Smooth muscle cell (in vitro differentiated cells): ENCODE data around the gene C11orf86. TPM values are rescaled to one million over a fixed set of nuclear protein-coding genes. Genes with fewer than 3 reads are reported as not detected.

Experiments
- DNase-seq: peaks from one replicate; lab custom pipeline; 2025; ENCODE audit not compliant: unreplicated experiment; lab: John Stamatoyannopoulos, UW
- H2AFZ ChIP-seq: fragments of 200-600 bp; sonication (generic); 2 replicates; pipeline ENCODE4 v1.6.0; 2016; ENCODE audit warnings: antibody characterized with exemption, low read depth, mild to moderate bottlenecking
- H3F3A ChIP-seq: fragments of 200-600 bp; sonication (generic); 2 replicates; pipeline ENCODE4 v1.6.0; 2017; ENCODE audit warnings: antibody characterized with exemption, low read depth
- H3K27ac ChIP-seq: fragments of 200-600 bp; sonication (generic); 2 replicates; pipeline ENCODE4 v1.5.1; 2016; ENCODE audit warnings: low read depth, mild to moderate bottlenecking
- H3K27me3 ChIP-seq: fragments of 200-600 bp; sonication (generic); 2 replicates; pipeline ENCODE4 v1.6.1; 2016; ENCODE audit warnings: low read depth, mild to moderate bottlenecking
- H3K36me3 ChIP-seq: fragments of 200-600 bp; sonication (generic); 2 replicates; pipeline ENCODE4 v1.5.1; 2016; ENCODE audit warnings: low read depth
- H3K4me1 ChIP-seq: fragments of 200-600 bp; sonication (generic); 2 replicates; pipeline ENCODE4 v1.5.1; 2016; ENCODE audit warnings: low read depth
- H3K4me2 ChIP-seq: fragments of 200-600 bp; sonication (generic); 2 replicates; pipeline ENCODE4 v1.6.0; 2016; ENCODE audit warnings: mild to moderate bottlenecking
- H3K4me3 ChIP-seq: fragments of 200-600 bp; sonication (generic); 2 replicates; pipeline ENCODE4 v1.5.1; 2016; ENCODE audit warnings: mild to moderate bottlenecking
- H3K79me2 ChIP-seq: fragments of 200-600 bp; sonication (generic); 2 replicates; pipeline ENCODE4 v1.6.0; 2016; ENCODE audit warnings: low read depth, mild to moderate bottlenecking
- H3K9ac ChIP-seq: fragments of 200-600 bp; sonication (generic); 2 replicates; pipeline ENCODE4 v1.6.0; 2016; ENCODE audit warnings: low read depth
- H3K9me3 ChIP-seq: fragments of 200-600 bp; sonication (generic); replicated peaks from 2 replicates; pipeline ENCODE4 v1.5.1; 2016; ENCODE audit warnings: low read depth
- H4K20me1 ChIP-seq: fragments of 200-600 bp; sonication (generic); 2 replicates; pipeline ENCODE4 v1.6.0; 2016; ENCODE audit warnings: low read depth
- WGBS: methylation state at CpG from one replicate; pipeline ENCODE4 v1.1.7; 2016; ENCODE audit warnings: low lambda C conversion rate; 5-methylcytosine and 5-hydroxymethylcytosine counted together
- polyA plus RNA-seq: library from polyadenylated mRNA; unstranded; fragments of >200 nt; fragmentation: Nextera tagmentation; extraction: Ambion mirVana; gene quantifications from 2 replicates; pipeline ENCODE4 v1.2.1, GENCODE V29; 2016
- total RNA-seq: library from RNA; depleted of rRNA; stranded (reverse); fragments of >200 nt; gene quantifications from 2 replicates; pipeline ENCODE4 v1.2.3, GENCODE V29; 2014
- TF ChIP-seq, protein P1 (sequence below): fragments of 200-600 bp; sonication (generic); IDR thresholded peaks from 2 replicates; pipeline ENCODE4 v1.5.1; 2017; ENCODE audit warnings: borderline replicate concordance, mild to moderate bottlenecking, antibody characterized with exemption; ENCODE audit not compliant: insufficient read depth, poor library complexity, severe bottlenecking

Gene C11orf86, protein sequence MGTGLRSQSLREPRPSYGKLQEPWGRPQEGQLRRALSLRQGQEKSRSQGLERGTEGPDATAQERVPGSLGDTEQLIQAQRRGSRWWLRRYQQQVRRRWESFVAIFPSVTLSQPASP
- not detected in 2 replicates for total RNA-seq
- polyA plus RNA-seq, result not detected in 2 replicates

DNA sequence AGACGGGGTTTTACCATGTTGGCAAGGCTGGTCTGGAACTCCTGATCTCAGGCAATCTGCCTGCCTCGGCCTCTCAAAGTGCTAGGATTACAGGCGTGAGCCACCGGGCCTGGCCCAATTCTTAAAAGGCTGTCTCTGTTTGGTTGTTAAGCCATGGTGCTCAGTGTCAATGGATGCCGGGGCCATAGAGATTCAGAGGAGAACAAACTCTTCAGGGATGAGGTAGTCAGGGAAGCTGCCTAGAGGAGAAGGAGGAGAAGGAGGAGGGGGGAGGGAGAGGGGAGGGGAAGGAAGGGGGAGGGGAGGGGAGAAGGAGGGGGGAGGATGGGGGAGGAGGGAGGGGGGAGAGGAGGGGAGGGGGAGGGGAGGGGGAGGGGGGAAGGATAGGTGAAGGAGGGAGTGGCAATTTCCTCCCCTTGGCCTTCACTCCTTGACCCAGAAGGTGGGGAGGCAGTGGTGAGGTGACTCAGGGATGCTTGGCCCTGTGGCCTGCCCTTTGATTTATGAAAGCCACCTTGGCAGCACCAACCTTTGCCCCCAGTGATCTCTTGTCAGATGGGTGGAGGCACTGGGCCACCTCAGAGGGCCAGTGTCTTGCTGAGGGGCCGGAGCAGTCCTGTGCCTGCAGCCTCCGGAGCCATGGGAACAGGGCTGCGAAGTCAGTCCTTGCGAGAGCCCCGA lies at the start of gene C11orf86:
TSS of gene C11orf86 (plus strand) at position 581 of the 681 bp plus-strand sequence. CDS start at position 640, 59 bp downstream.
- Histone ChIP-seq H3K79me2 (no peaks in the 10 kb centered on the region), H3K4me1 (no peaks in the 10 kb centered on the region), H3K9me3 (no peaks in the 10 kb centered on the region), H3K36me3 (no peaks in the 10 kb centered on the region), H4K20me1 (no peaks in the 10 kb centered on the region), H3K27me3 (no peaks in the 10 kb centered on the region), H3K9ac (no peak within 1 kb of the TSS), H2AFZ (no peak within 1 kb of the TSS), H3K4me2 (no peak within 1 kb of the TSS), H3K27ac (no peak within 1 kb of the TSS), H3K4me3 (no peak within 1 kb of the TSS), H3F3A (peaks cover 8% of the 10 kb centered on the region)
- DNase-seq, result no peak
- TF ChIP-seq, protein P1, sequence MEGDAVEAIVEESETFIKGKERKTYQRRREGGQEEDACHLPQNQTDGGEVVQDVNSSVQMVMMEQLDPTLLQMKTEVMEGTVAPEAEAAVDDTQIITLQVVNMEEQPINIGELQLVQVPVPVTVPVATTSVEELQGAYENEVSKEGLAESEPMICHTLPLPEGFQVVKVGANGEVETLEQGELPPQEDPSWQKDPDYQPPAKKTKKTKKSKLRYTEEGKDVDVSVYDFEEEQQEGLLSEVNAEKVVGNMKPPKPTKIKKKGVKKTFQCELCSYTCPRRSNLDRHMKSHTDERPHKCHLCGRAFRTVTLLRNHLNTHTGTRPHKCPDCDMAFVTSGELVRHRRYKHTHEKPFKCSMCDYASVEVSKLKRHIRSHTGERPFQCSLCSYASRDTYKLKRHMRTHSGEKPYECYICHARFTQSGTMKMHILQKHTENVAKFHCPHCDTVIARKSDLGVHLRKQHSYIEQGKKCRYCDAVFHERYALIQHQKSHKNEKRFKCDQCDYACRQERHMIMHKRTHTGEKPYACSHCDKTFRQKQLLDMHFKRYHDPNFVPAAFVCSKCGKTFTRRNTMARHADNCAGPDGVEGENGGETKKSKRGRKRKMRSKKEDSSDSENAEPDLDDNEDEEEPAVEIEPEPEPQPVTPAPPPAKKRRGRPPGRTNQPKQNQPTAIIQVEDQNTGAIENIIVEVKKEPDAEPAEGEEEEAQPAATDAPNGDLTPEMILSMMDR, result no peak
- 85% methylated on average over 10 of the region's 10 CpGs for WGBS

DNA sequence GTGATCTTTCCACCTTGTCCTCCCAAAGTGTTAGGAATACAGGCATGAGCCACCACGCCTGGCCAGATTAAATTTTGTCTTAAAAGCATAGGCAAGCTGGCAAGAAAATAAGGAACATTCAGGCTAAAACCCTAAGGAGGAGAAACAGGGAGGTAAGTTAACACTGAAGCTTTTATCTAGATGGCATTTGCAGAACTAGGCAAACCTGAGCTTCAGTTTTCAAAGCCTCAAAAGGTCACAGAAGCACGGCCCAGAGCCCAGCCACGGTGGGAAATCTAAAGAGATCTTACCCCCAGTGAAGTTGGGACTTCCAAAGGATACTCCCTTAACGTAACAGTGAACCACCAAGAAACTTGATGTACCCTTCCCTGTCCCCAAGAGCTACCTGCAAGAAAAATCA lies 45.4 kb upstream of the C11orf86 start:
- H2AFZ ChIP-seq, result no peak overlapping the region
- no peak for DNase-seq
- no peak overlapping the region for H3K4me3 ChIP-seq
- H3K27me3 ChIP-seq, result no peaks in the 10 kb centered on the region
- peaks cover 4% of the 10 kb centered on the region for H4K20me1 ChIP-seq
- no peak overlapping the region for H3K27ac ChIP-seq
- no peaks in the 10 kb centered on the region for H3K36me3 ChIP-seq
- H3K9ac ChIP-seq, result no peak overlapping the region
- 73% methylated on average over 4 of the region's 4 CpGs for WGBS
- no peaks in the 10 kb centered on the region for H3F3A ChIP-seq
- H3K9me3 ChIP-seq, result no peaks in the 10 kb centered on the region
- H3K4me1 ChIP-seq, result no peaks in the 10 kb centered on the region
- H3K4me2 ChIP-seq, result no peak overlapping the region
- no peaks in the 10 kb centered on the region for H3K79me2 ChIP-seq
- TF ChIP-seq, protein P1, result no peak

DNA sequence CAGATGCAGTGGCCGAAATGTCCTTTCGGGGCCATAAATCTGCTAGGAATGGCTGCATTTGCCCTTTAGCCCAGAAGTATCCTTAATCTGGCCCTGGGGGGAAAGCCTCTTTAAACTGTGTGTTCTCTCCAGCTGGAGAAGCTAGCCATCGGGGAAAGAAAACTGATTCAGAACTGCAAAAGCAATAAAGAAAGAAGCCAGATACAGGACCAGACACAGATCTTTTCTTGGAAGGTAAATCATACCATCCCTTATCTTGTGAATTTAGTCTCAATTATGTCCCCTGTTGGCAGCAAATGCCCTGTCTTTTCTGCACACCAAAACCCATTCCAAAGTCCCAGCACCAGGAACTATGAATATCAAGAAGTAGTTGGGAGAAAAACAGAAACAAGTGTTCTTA lies 42.6 kb upstream of the C11orf86 start:
- TF ChIP-seq, protein P1, result no peak
- Histone ChIP-seq H3K27ac (no peak overlapping the region), H4K20me1 (peaks cover 4% of the 10 kb centered on the region), H3K9me3 (no peaks in the 10 kb centered on the region), H3K4me3 (no peak overlapping the region), H3K9ac (no peak overlapping the region), H3K4me2 (no peak overlapping the region), H3F3A (no peaks in the 10 kb centered on the region), H3K36me3 (no peaks in the 10 kb centered on the region), H2AFZ (no peak overlapping the region), H3K27me3 (no peaks in the 10 kb centered on the region), H3K79me2 (no peaks in the 10 kb centered on the region), H3K4me1 (no peaks in the 10 kb centered on the region)
- DNase-seq, result no peak
- 67% methylated on average over 3 of the region's 3 CpGs for WGBS

DNA sequence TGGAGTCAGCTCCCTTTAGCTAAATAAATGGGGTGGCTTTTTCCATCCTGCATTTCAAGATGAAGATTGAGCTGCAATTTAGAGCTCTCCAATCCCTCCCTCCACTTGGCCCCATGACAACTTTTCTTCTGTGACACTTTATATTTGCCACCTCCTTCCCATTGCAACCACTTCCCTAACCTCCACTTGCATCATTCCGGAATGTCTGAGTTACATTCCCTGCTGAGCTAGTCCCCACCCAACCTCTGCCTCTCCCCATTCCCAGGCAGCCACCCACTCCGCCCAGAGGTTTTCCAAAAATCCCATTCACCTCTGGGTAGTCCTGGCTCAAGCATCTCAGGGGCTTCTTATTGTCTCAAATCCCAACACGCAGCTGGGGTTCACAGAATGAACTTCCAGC lies 41.6 kb upstream of the C11orf86 start:
- no peak overlapping the region for H3K4me2 ChIP-seq

More for the DNA sequence above, 41.6 kb upstream of the C11orf86 start:
- Histone ChIP-seq H2AFZ (no peak overlapping the region), H3F3A (no peaks in the 10 kb centered on the region), H4K20me1 (peaks cover 4% of the 10 kb centered on the region), H3K27ac (no peak overlapping the region), H3K36me3 (no peaks in the 10 kb centered on the region), H3K9me3 (no peaks in the 10 kb centered on the region), H3K27me3 (no peaks in the 10 kb centered on the region), H3K4me3 (no peak overlapping the region), H3K9ac (no peak overlapping the region), H3K79me2 (no peaks in the 10 kb centered on the region), H3K4me1 (no peaks in the 10 kb centered on the region)
- 82% methylated on average over 3 of the region's 3 CpGs for WGBS
- no peak for DNase-seq
- TF ChIP-seq, protein P1, result no peak
